ENCODE measurements around the gene PTPN13.

The PTPN13 gene

DNA sequence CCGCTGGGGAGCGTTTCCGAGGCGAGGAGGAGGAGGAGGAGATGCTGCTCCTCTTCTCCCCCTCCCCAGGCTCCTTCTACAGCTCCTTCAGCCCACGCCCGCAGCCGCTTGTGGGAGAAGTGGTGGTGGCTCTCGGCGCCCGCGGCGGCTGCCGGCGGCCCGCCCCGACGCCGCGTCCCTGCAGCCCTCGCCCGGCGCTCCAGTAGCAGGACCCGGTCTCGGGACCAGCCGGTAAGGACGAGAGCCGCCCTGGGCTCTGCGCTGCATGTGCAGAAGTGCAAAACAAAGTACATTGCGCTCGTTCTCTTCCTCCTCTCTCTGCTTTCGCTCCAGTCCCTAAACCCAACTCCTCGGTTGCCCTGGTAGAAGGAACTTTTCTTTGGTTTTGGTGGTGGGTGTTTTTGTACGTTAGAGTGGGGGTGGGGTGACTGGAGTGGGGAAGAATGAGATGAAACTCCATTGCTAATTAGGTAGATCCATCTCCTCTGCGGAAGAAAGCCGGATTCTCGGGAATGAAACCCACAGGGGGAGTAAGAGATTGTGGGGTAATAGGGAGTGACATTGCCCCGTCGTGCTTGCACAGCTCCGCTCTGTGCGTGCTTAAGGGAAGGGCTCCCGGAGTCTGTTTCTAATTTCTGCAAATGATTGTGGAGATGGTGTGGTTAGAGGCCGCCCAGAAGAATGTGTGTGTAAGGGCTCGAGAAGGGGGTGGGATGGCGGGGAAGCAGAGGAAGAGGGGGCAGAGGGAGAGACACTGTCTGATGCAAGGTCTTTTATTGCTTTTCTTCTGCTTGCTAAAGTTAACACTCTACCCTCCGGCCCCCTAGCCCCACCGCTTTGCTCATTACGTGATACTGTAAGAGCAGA, 677 bp downstream of the PTPN13 start:
- DNase-seq: no peak

DNA sequence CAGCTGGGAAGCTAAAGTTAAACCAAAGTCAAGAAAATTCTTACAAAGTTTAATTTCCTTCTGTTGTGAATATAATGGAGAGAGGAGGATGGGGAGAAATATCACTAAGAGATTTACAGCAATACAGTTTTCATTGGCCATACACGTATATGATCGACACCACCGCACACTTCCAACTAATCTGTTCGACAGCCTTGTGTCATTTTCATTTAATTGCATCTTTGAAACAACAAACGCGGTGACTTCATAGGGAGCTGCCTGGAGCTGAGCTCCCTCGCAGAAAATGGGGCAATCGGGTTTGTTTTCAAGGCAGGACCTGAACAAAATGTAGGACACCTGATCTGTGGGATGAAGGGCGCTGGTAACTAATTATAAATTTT, 1.3 kb downstream of the PTPN13 start:
- no peak for DNase-seq

DNA sequence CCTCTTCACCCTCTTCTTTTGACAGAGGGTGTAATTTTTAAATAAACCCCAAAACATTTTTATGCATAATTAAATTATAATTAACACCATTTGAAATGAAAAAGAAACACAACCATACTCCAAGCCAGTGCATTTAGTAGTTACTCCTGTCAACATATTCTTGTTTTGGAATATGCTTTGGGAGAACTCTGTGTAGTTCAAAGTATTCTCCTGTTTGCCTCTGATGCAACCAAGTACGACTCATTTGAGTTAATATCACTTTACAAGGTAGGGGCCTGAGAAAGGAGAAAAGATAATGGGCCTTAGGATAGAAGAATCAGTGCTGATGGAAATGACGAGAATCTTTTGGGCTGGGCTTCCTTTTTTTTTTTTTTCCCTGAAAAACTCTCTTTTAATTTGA, 2.7 kb downstream of the PTPN13 start:
- no peak for DNase-seq

DNA sequence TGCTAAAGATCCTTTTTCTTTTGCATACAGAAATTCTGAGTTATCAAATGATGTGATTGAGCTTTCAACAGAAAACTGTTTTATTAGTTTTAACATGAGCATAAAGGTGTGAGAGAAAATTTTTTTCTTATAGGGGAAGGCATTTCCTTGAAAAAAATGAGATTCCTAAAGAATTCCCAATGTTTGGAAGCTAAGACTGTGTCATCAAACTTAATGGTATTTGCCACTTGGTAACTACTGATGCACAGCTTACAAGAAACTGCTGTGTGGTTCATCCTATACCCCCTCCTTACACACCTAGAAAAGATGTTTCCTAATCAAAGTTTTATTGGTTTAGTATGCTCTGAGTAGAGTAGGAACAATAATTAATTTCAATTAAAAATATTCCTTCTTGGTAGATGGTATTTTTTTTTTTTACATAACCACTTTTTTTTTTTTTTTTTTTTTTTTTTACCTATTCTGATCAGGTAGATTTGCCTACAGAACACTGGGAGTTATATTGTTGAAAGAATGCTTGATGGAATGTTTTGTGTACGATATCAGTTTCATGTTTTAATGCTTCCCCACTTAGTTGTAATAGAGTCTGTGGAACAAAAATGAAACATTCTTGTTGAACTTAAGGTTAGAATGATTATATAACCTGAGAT, 6.0 kb downstream of the PTPN13 start:
- no peak for DNase-seq

DNA sequence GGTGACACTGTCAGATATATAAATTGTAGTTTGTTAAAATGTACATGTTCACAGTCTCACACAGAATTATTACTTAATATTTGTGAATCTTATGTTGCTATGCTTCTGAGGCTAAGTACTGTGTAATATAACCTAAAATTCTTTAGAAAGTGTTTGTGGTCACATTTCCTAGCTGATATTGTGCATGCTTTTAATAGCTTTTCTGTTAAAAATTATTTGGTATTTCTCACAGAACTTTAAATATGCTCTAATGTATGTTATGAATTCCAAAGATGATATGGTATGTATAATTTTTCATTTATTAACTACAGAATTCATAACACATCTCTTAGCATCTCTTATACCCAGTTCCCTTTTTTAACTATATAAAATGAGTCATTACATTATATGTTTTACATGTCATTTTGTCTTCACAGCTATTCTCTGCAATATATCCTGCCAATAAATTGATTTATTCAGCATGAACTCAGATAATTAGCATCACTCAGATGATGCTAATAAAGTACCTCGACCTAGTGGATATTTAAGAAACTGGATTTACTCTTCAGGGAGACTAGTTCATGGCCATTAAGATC, 9.3 kb downstream of the PTPN13 start:
- no peak for DNase-seq

DNA sequence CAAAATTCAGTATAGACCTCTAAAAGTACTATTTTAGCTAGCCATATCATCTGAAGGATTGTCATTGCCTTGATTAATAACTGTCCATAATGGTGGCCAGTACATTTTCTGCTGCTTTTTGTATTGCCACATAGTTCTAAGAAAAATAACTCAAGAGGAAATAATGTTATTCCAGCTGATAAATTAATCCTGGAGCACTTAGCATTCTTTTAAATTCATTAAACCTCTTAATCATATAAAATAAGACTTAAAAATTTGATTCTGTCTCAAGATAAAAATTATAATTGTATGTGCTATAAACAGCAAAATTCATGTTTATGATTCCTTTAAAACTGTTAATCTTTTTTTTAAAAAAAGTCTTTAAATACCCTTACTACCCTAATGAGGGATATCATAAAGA, 12.7 kb downstream of the PTPN13 start:
- DNase-seq: no peak

DNA sequence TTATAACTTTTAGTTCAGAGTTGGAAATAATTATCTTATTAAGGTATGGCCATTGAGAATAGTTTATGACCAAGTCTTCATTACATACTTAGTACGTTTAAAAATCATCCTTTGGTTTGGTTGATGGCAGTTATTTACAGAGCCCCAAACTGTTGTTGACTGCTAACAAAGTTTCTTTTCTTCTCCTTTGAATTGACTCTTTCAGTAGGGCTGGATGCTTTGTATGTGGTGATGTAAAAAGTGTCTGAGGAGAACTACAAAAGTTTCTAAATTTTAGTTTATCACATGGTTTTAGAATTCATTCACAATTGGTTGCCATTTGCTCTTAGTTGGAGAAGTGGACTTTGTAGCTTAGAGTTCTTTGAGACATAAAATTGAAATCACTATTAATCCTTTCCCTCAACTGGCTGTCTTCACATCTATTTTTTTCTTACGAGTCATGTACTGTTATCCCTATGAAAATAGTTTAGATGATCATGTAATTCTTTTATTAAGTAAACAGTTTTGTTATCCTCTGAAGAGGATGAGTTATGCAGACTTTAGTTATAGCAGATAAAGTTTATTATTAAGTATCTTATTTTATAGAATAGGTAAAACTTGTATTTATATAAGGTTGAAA, 14.8 kb downstream of the PTPN13 start:
- no peak for DNase-seq

DNA sequence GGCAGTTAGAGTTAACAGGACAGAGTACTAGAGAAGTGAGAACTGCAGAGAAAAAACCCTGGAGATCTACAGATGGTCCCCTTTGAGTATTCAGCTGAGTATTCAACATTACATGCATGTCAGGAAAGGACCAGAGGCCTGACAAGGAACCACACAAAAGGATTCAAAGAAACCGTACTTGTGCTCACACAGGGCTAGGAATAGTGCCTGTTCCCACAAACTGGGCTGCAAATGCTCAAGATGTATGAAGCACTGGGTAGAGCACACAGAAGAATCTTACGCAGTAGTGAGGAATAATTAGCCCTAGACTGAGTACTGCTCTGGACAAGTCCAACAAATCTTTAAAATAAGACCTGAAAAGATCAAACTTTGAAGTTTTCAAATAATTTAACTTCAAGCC, 17.6 kb downstream of the PTPN13 start:
- no peak for DNase-seq

DNA sequence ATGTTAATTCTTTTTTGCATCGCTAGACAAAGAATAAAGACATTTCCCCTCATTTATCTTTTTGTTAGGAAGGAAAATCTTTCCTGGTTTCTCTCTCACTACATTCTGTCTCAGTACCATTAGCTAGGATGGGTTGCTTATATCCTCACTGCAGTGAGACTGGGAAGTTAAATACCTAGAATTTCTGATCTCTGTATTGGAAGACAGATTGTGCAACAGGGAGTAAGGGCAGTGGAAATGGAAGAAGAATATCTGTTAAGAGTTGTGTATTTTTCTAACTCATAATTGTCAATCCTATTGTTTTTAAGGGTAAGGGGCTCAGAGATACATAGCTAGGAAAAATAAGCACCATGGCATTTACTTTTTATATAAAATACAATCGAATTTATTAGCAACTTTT, 19.6 kb downstream of the PTPN13 start:
- no peak for DNase-seq

DNA sequence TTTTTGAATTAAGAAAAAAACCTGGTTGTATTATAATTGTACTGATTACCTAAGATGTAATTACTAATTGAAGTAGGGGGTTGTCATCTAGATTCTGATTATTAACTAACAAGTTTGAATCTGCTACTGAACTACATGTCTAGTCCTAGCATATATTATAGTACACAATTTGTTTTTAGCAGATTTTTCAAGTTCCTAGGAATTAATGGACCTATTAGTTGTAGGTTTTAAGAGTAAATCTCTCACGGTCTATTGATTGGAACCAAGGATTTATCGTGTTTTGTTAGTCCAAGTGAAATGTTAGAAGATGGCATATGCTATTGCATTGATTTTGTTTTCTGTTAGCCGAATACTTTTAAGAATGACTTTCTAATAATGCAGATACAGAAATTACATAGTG, 20.8 kb downstream of the PTPN13 start:
- no peak for DNase-seq

DNA sequence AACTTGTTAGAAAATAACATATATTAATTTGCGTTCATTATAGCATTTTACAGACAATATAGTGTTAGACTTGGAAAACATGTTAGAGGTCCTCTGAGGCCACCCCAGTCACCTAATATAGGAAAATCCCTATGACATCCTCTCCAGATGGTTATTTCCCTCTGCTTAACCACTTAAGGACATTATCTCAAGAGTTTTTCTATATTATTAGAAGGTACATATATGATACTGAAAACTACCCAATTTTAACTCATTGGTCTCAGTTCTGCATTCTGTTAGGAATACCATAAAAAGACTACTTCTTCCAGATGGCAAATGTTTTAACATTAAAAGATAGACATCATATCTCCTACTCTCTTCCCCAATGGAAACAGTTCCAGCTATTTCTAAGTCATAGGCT, 21.4 kb downstream of the PTPN13 start:
- no peak for DNase-seq

DNA sequence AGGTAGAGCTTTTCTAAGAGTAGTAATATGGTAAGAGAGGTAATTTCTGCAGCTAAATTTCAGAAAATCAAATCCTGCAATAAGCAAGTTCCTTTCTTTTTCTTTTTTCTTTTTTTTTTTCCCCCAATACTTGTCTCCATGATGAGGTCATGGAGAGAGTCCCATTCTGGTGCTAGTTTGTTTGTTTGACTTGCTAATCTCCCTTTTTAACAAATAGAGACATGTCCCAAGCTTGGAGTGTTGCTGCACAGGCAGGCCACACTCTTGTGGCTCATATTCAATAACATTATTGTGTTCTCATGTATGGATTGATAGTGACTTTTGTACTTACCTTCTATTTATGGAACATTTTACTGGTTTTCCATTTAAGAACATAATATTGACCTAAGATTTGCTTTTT, 25.5 kb downstream of the PTPN13 start:
- no peak for DNase-seq

DNA sequence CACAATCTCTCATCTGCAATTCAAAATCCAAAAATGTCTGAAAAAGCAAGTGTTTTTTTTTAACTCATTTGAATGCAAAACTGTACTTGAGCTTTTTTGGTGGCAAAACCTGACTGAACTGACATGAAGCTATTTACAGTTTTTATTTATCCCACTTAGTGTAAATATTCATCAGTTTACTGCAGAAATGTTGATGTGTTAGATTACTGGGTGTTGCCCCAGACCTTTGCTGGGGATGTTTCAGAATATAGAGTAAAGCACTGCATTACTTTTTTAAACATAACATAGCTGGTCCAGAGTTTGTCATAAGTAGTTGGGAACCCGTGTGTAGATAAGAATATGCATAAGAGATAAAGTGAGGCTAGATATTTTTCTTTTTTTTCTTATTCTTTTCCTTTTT, 27.3 kb downstream of the PTPN13 start:
- DNase-seq: no peak

DNA sequence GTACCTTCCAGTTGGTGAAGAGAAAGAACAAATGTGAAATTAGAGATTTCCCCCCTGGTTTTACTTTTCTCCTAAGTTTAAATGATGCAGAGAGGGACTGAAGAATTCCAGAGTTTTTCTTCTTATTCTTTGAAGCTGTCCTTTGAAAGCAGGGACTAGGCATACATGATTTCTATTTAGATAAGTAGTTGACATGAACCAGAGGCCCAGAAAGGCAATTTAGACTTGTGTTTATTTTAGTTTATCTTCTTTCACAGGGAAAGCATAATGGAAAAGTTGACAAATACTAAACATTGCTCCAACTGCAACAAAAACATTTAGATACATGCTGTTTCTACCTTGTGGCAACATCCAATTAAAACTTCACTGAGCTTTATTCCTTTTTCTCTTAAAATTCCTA, 32.0 kb downstream of the PTPN13 start:
- DNase-seq: no peak

DNA sequence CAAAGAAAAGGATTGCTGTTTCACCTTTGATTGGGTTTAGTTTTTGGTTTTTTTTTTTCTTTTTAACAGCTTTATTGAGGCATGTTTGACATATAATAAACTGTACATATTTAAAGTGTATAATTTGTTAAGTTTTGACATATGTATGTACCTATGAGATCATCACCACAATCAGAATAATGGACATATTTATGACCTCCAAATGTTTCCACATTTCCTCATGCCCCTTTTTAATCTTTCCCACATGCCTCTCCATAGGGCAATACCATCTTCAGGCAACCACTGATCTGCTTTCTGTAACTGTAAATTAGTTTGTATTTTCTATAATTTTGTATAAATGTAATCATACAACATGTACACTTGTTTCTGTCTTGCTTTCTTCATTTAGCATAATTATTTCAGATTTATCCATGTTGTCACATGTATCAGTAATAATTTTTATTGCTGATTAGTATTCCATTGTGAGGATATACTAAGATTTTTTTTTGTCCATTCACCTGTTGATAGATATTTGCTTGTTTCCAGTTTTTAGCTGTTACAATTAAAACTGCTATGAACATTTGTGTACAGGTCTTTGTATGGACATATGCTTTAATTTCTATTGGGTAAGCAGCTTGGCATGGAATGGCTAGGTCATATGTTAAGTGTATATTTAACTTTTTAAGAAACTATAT, 33.5 kb downstream of the PTPN13 start:
- no peak for DNase-seq

DNA sequence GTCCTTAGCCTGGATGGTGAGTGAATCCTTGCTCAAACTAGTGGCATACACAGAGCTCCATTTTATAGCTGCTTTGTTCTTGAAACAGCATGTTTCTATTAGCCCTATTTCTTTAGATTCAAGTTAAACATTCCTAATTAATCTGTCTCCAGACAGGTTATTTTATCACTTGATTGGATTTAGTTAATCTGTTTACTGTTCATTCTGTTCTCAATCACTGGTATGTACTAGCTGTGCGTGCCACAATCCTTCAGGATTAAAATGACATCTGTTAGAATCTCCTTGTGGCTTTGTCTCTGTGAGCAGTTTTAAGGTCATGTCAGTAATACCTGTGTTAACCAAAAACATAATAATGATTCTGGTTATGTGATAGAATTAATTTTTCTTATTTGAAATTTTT, 36.5 kb downstream of the PTPN13 start:
- DNase-seq: no peak

DNA sequence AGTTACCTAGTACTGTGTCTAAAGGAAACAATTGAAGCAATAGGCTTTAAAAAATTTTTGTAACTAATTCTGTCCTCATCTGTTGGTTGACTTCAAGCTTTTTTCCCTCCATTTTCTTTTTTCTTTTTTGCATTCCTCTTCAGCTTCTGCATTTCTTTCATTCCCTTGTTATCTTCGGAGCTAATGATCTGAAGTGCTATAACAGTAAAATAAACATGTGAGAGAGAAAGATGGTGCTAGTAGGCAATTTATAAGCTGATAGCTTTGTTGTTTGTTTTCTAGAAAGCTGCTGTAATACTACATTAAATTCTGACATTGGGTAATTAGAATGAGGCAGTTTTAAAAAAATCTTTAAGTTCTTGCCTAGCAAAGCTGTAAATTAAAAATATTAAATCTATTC, 37.1 kb downstream of the PTPN13 start:
- DNase-seq: no peak

DNA sequence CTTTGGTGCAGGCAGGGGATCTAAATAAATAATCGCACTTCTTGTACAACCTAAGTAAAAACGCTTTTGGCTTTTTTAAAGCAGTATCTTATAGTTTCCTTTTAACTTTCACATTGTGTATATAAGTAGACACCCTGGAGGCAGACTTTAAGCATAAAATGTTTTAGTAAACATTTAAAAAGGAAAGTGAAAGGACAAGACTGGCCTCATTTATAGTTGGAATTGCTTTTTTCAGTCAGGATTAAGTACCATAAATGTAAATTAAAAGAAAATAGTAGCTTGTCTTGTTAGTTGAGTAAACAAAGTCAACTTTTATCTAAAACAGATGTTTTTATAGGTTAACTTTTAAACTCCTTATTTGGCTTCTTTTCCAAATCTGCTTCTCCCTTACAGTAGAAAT, 39.7 kb downstream of the PTPN13 start:
- no peak for DNase-seq

DNA sequence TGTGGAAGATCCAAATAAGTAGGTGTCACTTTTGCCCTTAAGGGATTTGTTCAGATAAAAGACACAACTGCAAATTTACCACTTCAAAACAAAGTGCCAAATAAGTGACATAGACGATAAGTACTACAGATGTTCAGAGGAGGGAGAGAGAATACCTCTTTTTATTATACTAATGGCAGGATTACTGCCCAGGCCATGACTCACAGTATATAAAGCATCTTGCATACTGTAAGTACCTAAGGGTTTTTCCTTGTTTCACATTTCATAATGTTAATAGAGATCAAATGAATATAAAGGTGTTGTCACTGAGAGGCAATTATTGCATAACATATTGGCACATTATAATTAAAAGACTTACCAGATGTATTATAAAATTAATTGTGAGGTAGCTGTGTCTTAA, 46.4 kb downstream of the PTPN13 start:
- no peak for DNase-seq

DNA sequence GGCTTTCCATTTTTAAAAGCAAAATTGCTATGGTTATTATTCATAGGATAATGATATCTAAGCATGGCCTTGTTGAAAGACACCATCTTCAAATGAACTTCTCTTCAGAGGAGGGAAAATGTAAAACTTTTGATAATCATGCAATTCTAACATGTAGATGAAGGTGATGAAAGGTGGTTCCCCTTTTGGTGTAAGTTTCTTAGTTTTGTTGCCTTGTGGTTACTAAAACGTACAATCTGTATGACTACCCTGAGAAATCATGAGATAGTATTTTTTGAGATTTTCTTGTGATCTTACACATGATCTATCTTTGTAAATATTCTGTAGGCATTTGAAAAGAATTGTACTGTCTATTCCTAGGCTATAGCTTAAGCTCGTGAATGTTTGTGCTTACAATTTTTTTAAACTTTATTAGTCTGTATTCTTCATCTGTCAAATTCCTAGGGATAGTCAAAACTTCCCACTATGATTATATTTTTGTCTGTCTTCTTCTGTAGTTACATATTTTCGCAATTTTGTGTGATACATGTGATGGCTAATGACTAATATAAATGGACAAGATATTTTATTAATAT, 47.5 kb downstream of the PTPN13 start:
- DNase-seq: no peak

DNA sequence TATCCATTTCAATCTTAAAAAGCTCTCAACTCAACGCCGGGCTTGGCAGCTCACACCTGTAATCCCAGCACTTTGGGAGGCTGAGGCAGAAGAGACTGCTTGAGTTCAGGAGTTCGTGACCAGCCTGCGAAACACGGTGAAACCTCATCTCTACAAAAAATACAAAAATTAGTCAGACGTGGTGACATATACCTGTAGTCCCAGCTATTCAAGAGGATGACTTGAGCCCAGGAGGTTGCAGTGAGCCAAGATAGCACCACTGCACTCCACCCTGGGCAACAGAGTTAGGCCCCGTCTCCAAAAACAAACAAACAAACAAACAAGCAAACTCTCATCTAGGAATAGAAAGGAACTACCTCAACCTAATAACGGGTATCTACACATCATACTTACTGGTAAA, 50.8 kb downstream of the PTPN13 start:
- no peak for DNase-seq

DNA sequence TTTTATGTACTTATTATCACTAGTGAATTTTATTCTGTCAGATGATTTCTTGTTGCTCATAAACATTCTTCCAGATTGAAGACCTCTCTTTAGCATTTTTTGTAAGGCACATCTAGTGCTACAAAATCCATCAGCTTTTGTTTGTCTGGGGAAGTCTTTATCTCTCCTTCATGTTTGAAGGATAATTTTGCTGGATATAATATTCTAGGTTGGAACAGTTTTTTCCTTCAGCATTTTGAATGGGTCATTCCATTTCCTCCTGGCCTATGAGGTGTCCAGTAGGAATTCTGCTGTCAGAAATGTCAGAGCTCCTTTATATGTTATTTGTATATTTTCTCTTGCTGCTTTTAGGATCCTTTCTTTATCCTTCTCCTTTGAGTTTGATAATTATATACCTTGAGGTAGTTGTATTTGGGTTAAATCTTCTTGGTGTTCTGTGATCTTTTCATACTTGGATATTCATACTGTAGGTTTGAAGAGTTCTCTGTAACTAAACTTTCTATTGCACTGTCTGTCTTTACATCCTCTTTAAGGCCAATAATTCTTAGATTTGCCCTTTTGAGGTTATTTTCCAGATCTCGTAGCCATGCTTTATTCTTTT, 58.3 kb downstream of the PTPN13 start:
- no peak for DNase-seq
